SK-N-SH (cell line): Measurements from ENCODE around the gene IKZF1. TPM values are rescaled to one million over a fixed set of nuclear protein-coding genes. Genes with fewer than 3 reads are reported as not detected.

Experiments
- CTCF ChIA-PET: fragments of 300-600, 350-600 bp; formaldehyde crosslinking; extraction: SDS; loops from one replicate; lab custom pipeline; 2021; lab: Yijun Ruan, JAX
- POLR2A ChIA-PET: fragments of 350-600 bp; sonication (Branson Sonifier 250); formaldehyde crosslinking; extraction: SDS; loops from one replicate; lab custom pipeline; 2020; ENCODE audit warnings: antibody characterized with exemption, inconsistent platforms; lab: Yijun Ruan, JAX
- DNase-seq: peaks from one replicate; pipeline ENCODE4 v3.0.0; 2012
- H2AFZ ChIP-seq: fragments of 200-600 bp; sonication (generic); 2 replicates; pipeline ENCODE4 v1.8.1; 2016; ENCODE audit warnings: antibody characterized with exemption, mild to moderate bottlenecking, low read depth
- H3F3A ChIP-seq: fragments of 200-600 bp; sonication (generic); replicated peaks from 2 replicates; pipeline ENCODE3; 2016; ENCODE audit warnings: antibody characterized with exemption, mild to moderate bottlenecking; ENCODE audit not compliant: insufficient read depth
- H3K27ac ChIP-seq, 2 experiments: fragments of 200-500 bp in 1 of 2; fragments of 200-600 bp in 1 of 2; sonication (Bioruptor generic) in 1 of 2; sonication (generic), shearing (Covaris generic) in 1 of 2; 2 replicates each; pipeline versions ENCODE4 v1.5.1 to v1.6.1; 2014 to 2016; ENCODE audit warnings: low read depth in 2 of 2, inconsistent platforms in 1 of 2, low read length in 1 of 2, mild to moderate bottlenecking in 1 of 2, mixed read lengths in 1 of 2
- H3K27me3 ChIP-seq: fragments of 200-600 bp; sonication (generic), shearing (Covaris generic); 2 replicates; pipeline ENCODE4 v1.6.1; 2016; ENCODE audit warnings: mixed run types; ENCODE audit not compliant: insufficient read depth
- H3K36me3 ChIP-seq, 2 experiments: fragments of 200-500 bp in 1 of 2; fragments of 200-600 bp in 1 of 2; sonication (Bioruptor generic) in 1 of 2; sonication (generic) in 1 of 2; replicated peaks in 1 of 2; 2 replicates each; pipeline versions ENCODE3 to v1.5.1; 2014 to 2016; ENCODE audit warnings: low read length in 1 of 2, mild to moderate bottlenecking in 1 of 2; ENCODE audit not compliant: insufficient read depth in 2 of 2, control insufficient read depth in 1 of 2
- H3K4me1 ChIP-seq, 2 experiments: fragments of 200-500 bp in 1 of 2; fragments of 200-600 bp in 1 of 2; sonication (Bioruptor generic) in 1 of 2; sonication (generic), shearing (Covaris generic) in 1 of 2; 2 replicates each; pipeline versions ENCODE4 v1.5.1 to v1.6.1; 2014 to 2016; ENCODE audit warnings: low read depth in 1 of 2, low read length in 1 of 2, mixed run types in 1 of 2; ENCODE audit not compliant: insufficient read depth in 2 of 2, control insufficient read depth in 1 of 2
- H3K4me2 ChIP-seq: fragments of 200-600 bp; sonication (generic), shearing (Covaris generic); 2 replicates; pipeline ENCODE4 v1.6.1; 2017; ENCODE audit warnings: mixed run types
- H3K4me3 ChIP-seq, 2 experiments: fragments of 200-500 bp in 1 of 2; fragments of 200-600 bp in 1 of 2; sonication (Bioruptor generic) in 1 of 2; sonication (generic), shearing (Covaris generic) in 1 of 2; 2 replicates each; pipeline versions ENCODE4 v1.5.1 to v1.8.1; 2014 to 2016; ENCODE audit warnings: low read depth in 2 of 2, inconsistent platforms in 1 of 2, low read length in 1 of 2, mild to moderate bottlenecking in 1 of 2, mixed read lengths in 1 of 2, moderate library complexity in 1 of 2
- H3K79me2 ChIP-seq: fragments of 200-600 bp; sonication (generic); 2 replicates; pipeline ENCODE4 v1.8.1; 2017; ENCODE audit warnings: mild to moderate bottlenecking; ENCODE audit not compliant: insufficient read depth
- H3K9ac ChIP-seq: fragments of 200-600 bp; sonication (generic); 2 replicates; pipeline ENCODE4 v1.6.1; 2017; ENCODE audit warnings: mixed run types
- H3K9me2 ChIP-seq: fragments of 200-600 bp; sonication (generic); 2 replicates; pipeline ENCODE4 v1.6.1; 2017; ENCODE audit warnings: mixed run types
- H3K9me3 ChIP-seq: fragments of 200-600 bp; sonication (generic); 2 replicates; pipeline ENCODE4 v1.6.1; 2017; ENCODE audit warnings: mixed run types, mild to moderate bottlenecking, moderate library complexity
- H4K20me1 ChIP-seq: fragments of 200-600 bp; sonication (generic); 2 replicates; pipeline ENCODE4 v1.6.1; 2017; ENCODE audit warnings: mild to moderate bottlenecking, mixed run types; ENCODE audit not compliant: insufficient read depth
- EZH2phosphoT487 ChIP-seq: fragments of 200-600 bp; sonication (generic); IDR thresholded peaks from 2 replicates; pipeline ENCODE4 v1.6.1; 2017; ENCODE audit warnings: low read depth, mixed run types, mild to moderate bottlenecking, antibody characterized with exemption, moderate library complexity, borderline replicate concordance
- FOSL2 ChIP-seq: IDR thresholded peaks from 2 replicates; pipeline ENCODE4 v1.4.0; 2012; ENCODE audit warnings: low read depth, mild to moderate bottlenecking, moderate library complexity, borderline replicate concordance
- FOXJ3 ChIP-seq: sonication (generic); formaldehyde crosslinking; IDR thresholded peaks from 2 replicates; pipeline ENCODE4 v1.5.1; 2020; ENCODE audit warnings: mild to moderate bottlenecking, missing genetic modification reagents
- GABPA ChIP-seq: IDR thresholded peaks from 2 replicates; pipeline ENCODE4 v1.4.0; 2012; ENCODE audit warnings: low read depth, mild to moderate bottlenecking
- GATA2 ChIP-seq: sonication (generic); formaldehyde crosslinking; IDR thresholded peaks from 2 replicates; pipeline ENCODE4 v1.5.0; 2020; ENCODE audit warnings: mild to moderate bottlenecking, missing genetic modification reagents
- MEF2A ChIP-seq: IDR thresholded peaks from 2 replicates; pipeline ENCODE4 v1.4.0; 2012; ENCODE audit warnings: low read depth, borderline replicate concordance
- MXI1 ChIP-seq: IDR thresholded peaks from 2 replicates; pipeline ENCODE4 v1.6.1; 2012; ENCODE audit warnings: mild to moderate bottlenecking, low read depth, low read length, improper control_type of control experiment
- NRF1 ChIP-seq: IDR thresholded peaks from 2 replicates; pipeline ENCODE4 v1.6.1; 2012; ENCODE audit warnings: low read depth, mild to moderate bottlenecking, low read length
- RCOR1 ChIP-seq: fragments of 150-350 bp; IDR thresholded peaks from 2 replicates; pipeline ENCODE4 v1.6.1; 2017; ENCODE audit warnings: antibody characterized with exemption, low read length
- RXRA ChIP-seq: IDR thresholded peaks from 2 replicates; pipeline ENCODE4 v1.4.0; 2012; ENCODE audit warnings: low read depth, mild to moderate bottlenecking, borderline replicate concordance
- SMC3 ChIP-seq: IDR thresholded peaks from 2 replicates; pipeline ENCODE4 v1.6.1; 2012; ENCODE audit warnings: low read depth, low read length, improper control_type of control experiment
- TAF1 ChIP-seq: IDR thresholded peaks from 2 replicates; pipeline ENCODE4 v1.6.1; 2012; ENCODE audit warnings: low read depth, mild to moderate bottlenecking, low read length, moderate library complexity, borderline replicate concordance
- WGBS: methylation state at CpG from one replicate; pipeline ENCODE4 v1.1.6; 2017; ENCODE audit warnings: low lambda C conversion rate; 5-methylcytosine and 5-hydroxymethylcytosine counted together
- polyA plus RNA-seq, 3 experiments: library from polyadenylated mRNA; depleted of rRNA; stranded (reverse); fragments of >200 nt; gene quantifications; 2 replicates each; pipeline ENCODE4 v1.2.3, GENCODE V29; 2012
- TF ChIP-seq, protein P1 (sequence below): IDR thresholded peaks from 2 replicates; pipeline ENCODE4; 2012
- TF ChIP-seq, protein P2 (sequence below): IDR thresholded peaks from 2 replicates; pipeline ENCODE4 v1.4.0; 2012; ENCODE audit warnings: low read depth, borderline replicate concordance

IKZF1 gene
- polyA plus RNA-seq, 1 of the 3 experiments (the other 2 are of a cell fraction) = not detected

DNA sequence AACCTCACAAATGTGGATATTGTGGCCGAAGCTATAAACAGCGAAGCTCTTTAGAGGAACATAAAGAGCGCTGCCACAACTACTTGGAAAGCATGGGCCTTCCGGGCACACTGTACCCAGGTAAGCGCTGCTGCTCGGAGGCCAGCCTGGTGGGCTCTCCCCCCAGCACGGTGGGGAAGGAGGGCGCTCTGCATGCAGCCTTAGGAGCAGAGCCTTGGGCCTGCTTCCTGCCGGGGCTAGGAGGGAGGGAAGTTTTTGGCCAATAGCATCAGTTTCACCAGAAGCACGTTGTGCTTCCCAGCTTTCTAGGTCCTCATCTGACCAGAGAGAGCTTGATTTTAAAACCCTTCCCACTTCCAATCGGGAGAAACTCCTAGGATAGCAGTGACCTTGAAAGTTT is 82.8 kb downstream of the IKZF1 start:
- DNase-seq = no peak
- no peaks in the 10 kb centered on the region for H3K9me2 ChIP-seq
- no peak overlapping the region for H3K4me2 ChIP-seq
- H3F3A ChIP-seq = no peaks in the 10 kb centered on the region
- H3K4me3 ChIP-seq = no peak overlapping the region
- TF ChIP-seq, protein P1, sequence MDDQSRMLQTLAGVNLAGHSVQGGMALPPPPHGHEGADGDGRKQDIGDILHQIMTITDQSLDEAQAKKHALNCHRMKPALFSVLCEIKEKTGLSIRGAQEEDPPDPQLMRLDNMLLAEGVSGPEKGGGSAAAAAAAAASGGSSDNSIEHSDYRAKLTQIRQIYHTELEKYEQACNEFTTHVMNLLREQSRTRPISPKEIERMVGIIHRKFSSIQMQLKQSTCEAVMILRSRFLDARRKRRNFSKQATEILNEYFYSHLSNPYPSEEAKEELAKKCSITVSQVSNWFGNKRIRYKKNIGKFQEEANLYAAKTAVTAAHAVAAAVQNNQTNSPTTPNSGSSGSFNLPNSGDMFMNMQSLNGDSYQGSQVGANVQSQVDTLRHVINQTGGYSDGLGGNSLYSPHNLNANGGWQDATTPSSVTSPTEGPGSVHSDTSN = no peak
- H4K20me1 ChIP-seq = no peaks in the 10 kb centered on the region
- H3K79me2 ChIP-seq = no peaks in the 10 kb centered on the region
- WGBS = 48% methylated on average over 11 of the region's 11 CpGs
- H3K27ac ChIP-seq = no peak overlapping the region
- peaks cover 33% of the 10 kb centered on the region; the same call in 1 of the 2 replicates for H3K27me3 ChIP-seq
- H2AFZ ChIP-seq = no peak overlapping the region
- H3K36me3 ChIP-seq = no peaks in the 10 kb centered on the region
- POLR2A ChIA-PET = no interaction called here
- CTCF ChIA-PET = interaction anchor here (1.0 to 3.1 kb wide), 2 partner anchors 10 to 31 kb away, joined by 3 to 15 read pairs; no protein-coding TSS in a partner anchor
- H3K4me1 ChIP-seq = peaks cover 0 to 2% of the 10 kb centered on the region in 2 experiments; a peak in 1 of 4 replicates
- no peaks in the 10 kb centered on the region for H3K9me3 ChIP-seq
- H3K9ac ChIP-seq = no peak overlapping the region

DNA sequence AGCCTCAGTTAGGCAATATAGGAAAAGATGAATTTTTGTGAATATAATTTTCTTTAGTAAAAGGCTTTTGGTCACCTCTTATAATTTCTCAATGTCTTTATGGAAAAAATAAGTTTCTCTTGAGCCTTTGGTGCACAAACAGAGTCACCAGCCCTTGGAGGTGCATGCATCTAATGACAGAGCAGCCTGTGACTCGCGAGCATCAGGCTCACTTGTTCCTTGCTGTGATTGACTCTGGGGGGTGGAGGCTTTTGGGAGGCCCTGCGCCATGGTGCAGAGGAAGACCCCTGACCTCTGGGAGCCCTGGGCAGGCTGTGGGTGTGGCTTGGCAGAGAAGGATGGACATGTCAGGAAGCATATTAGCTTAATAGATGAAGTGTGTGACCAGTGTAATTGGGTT is 85.4 kb downstream of the IKZF1 start:
- TF ChIP-seq, protein P1 = no peak
- TF ChIP-seq GATA2 (CRISPR knock-in tag) = no peak
- TF ChIP-seq GABPA = no peak
- no peak for TF ChIP-seq EZH2phosphoT487
- TF ChIP-seq MXI1 = no peak
- no peak for TF ChIP-seq RCOR1
- TF ChIP-seq NRF1 = no peak
- no peak for TF ChIP-seq SMC3
- no peak for TF ChIP-seq TAF1
- no peak for TF ChIP-seq FOXJ3 (CRISPR knock-in tag)
- TF ChIP-seq FOSL2 = no peak
- TF ChIP-seq, protein P2, sequence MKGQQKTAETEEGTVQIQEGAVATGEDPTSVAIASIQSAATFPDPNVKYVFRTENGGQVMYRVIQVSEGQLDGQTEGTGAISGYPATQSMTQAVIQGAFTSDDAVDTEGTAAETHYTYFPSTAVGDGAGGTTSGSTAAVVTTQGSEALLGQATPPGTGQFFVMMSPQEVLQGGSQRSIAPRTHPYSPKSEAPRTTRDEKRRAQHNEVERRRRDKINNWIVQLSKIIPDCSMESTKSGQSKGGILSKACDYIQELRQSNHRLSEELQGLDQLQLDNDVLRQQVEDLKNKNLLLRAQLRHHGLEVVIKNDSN = no peak
- TF ChIP-seq RXRA = no peak
- TF ChIP-seq MEF2A = no peak
- H3K27ac ChIP-seq = no peak overlapping the region
- H2AFZ ChIP-seq = no peak overlapping the region
- H3K9me3 ChIP-seq = no peaks in the 10 kb centered on the region
- 70% methylated on average over 3 of the region's 3 CpGs for WGBS
- 0 out of 2 replicates have a peak, but pooled peaks cover 28% of the 10 kb centered on the region for H3K27me3 ChIP-seq
- H3K9ac ChIP-seq = no peak overlapping the region
- no peaks in the 10 kb centered on the region for H3K9me2 ChIP-seq
- peaks cover 0 to 2% of the 10 kb centered on the region in 2 experiments; a peak in 1 of 4 replicates for H3K4me1 ChIP-seq
- H3F3A ChIP-seq = no peaks in the 10 kb centered on the region
- no peaks in the 10 kb centered on the region for H4K20me1 ChIP-seq
- no peaks in the 10 kb centered on the region for H3K79me2 ChIP-seq
- H3K4me3 ChIP-seq = no peak overlapping the region
- ChIA-PET POLR2A (no interaction called here), CTCF (interaction anchor here (0.7 to 1.3 kb wide), 2 partner anchors 13 to 15 kb away, joined by 4 to 5 read pairs; no protein-coding TSS in a partner anchor)
- H3K4me2 ChIP-seq = no peak overlapping the region
- no peak for DNase-seq
- no peaks in the 10 kb centered on the region for H3K36me3 ChIP-seq
